IMR-90 (cell line): ENCODE measurements around the gene PARG. TPM values are rescaled to one million over a fixed set of nuclear protein-coding genes. Genes with fewer than 3 reads are reported as not detected.
"Not testable (repeated sequence)": the region's sequence is repeated elsewhere in the genome, so short reads cannot be mapped to it uniquely, and the experiment has no call there.

ENCODE experiments used
- ATAC-seq: fragments of 200-7000 bp; cut with Tn5 transposase; 2 replicates; pipeline ENCODE4 v1.9.1; 2020; ENCODE audit warnings: low read depth, mild to moderate bottlenecking, moderate library complexity
- BruUV-seq: library from RNA; stranded (reverse); fragments of 400-500 nt; replicated peaks from 2 replicates; lab custom pipeline; 2021; lab: Mats Ljungman, UMichigan
- CTCF ChIA-PET: fragments of 300-600 bp; formaldehyde crosslinking; extraction: SDS; loops from one replicate; lab custom pipeline; 2021; ENCODE audit warnings: antibody characterized with exemption; lab: Yijun Ruan, JAX
- POLR2A ChIA-PET: fragments of 300-600 bp; sonication (Branson Sonifier 250); formaldehyde crosslinking; loops from one replicate; lab custom pipeline; 2022; ENCODE audit warnings: antibody characterized with exemption; ENCODE audit not compliant: unreplicated experiment; lab: Charles Lee
- DNase-seq: peaks from one replicate; pipeline ENCODE4 v3.0.0; 2013
- H2AFZ ChIP-seq: replicated peaks from 2 replicates; pipeline ENCODE3; 2013; ENCODE audit warnings: low read length, mild to moderate bottlenecking; ENCODE audit not compliant: poor library complexity
- H2AK5ac ChIP-seq: 2 replicates; pipeline ENCODE4 v1.6.1; 2013; ENCODE audit warnings: low read depth, low read length, inconsistent platforms
- H2AK9ac ChIP-seq: replicated peaks from 2 replicates; pipeline ENCODE3; 2013; ENCODE audit warnings: mild to moderate bottlenecking, low read depth, low read length, moderate library complexity; ENCODE audit not compliant: poor library complexity
- H2BK120ac ChIP-seq: 2 replicates; pipeline ENCODE4 v1.6.1; 2013; ENCODE audit warnings: low read depth, low read length, inconsistent platforms
- H2BK15ac ChIP-seq: 3 replicates; pipeline ENCODE4 v1.6.1; 2013; ENCODE audit warnings: low read depth, low read length, inconsistent platforms
- H2BK20ac ChIP-seq: 2 replicates; pipeline ENCODE4 v1.6.1; 2013; ENCODE audit warnings: low read depth, mild to moderate bottlenecking, inconsistent platforms, low read length, moderate library complexity
- H2BK5ac ChIP-seq: 2 replicates; pipeline ENCODE4 v1.6.1; 2013; ENCODE audit warnings: mild to moderate bottlenecking, low read depth, low read length, inconsistent platforms; ENCODE audit not compliant: poor library complexity, severe bottlenecking
- H3K14ac ChIP-seq: replicated peaks from 2 replicates; pipeline ENCODE4 v1.6.1; 2013; ENCODE audit warnings: low read depth, low read length, inconsistent platforms
- H3K18ac ChIP-seq: 2 replicates; pipeline ENCODE4 v1.6.1; 2013; ENCODE audit warnings: low read depth, low read length, control low read depth
- H3K23ac ChIP-seq: 2 replicates; pipeline ENCODE4 v1.6.1; 2013; ENCODE audit warnings: low read depth, low read length, inconsistent platforms
- H3K27ac ChIP-seq: 2 replicates; pipeline ENCODE4 v1.5.1; 2013; ENCODE audit warnings: mild to moderate bottlenecking, control low read depth, low read length; ENCODE audit not compliant: insufficient read depth
- H3K27me3 ChIP-seq: 2 replicates; pipeline ENCODE4 v1.6.1; 2013; ENCODE audit warnings: low read length; ENCODE audit not compliant: control insufficient read depth, insufficient read depth
- H3K36me3 ChIP-seq: 2 replicates; pipeline ENCODE4 v1.6.1; 2013; ENCODE audit warnings: low read length, mixed read lengths; ENCODE audit not compliant: control insufficient read depth, insufficient read depth
- H3K4ac ChIP-seq: 2 replicates; pipeline ENCODE4 v1.6.1; 2013; ENCODE audit warnings: low read depth, low read length, inconsistent platforms
- H3K4me1 ChIP-seq: 2 replicates; pipeline ENCODE4 v1.6.1; 2013; ENCODE audit warnings: low read length, mixed read lengths; ENCODE audit not compliant: control insufficient read depth, insufficient read depth
- H3K4me2 ChIP-seq: 2 replicates; pipeline ENCODE4 v1.6.1; 2013; ENCODE audit warnings: low read depth, mild to moderate bottlenecking, control low read depth, low read length, moderate library complexity
- H3K4me3 ChIP-seq: 2 replicates; pipeline ENCODE4 v1.5.1; 2013; ENCODE audit warnings: low read depth, mild to moderate bottlenecking, control low read depth, low read length, moderate library complexity; ENCODE audit not compliant: insufficient read depth
- H3K56ac ChIP-seq: 2 replicates; pipeline ENCODE4 v1.6.1; 2013; ENCODE audit warnings: low read length, inconsistent platforms; ENCODE audit not compliant: insufficient read depth; ENCODE audit errors: extremely low read depth
- H3K79me1 ChIP-seq, 2 experiments: 2 replicates each; pipeline ENCODE4 v1.6.1; 2013; ENCODE audit warnings: low read length in 2 of 2, inconsistent platforms in 1 of 2, low read depth in 1 of 2
- H3K9ac ChIP-seq: 2 replicates; pipeline ENCODE4 v1.6.1; 2013; ENCODE audit warnings: low read depth, low read length, control low read depth
- H3K9me1 ChIP-seq: 2 replicates; pipeline ENCODE4 v1.6.1; 2013; ENCODE audit warnings: low read length, inconsistent platforms; ENCODE audit not compliant: insufficient read depth
- H3K9me3 ChIP-seq: 2 replicates; pipeline ENCODE4 v1.6.1; 2013; ENCODE audit warnings: low read length; ENCODE audit not compliant: control insufficient read depth, insufficient read depth
- H4K20me1 ChIP-seq: 2 replicates; pipeline ENCODE4 v1.6.1; 2013; ENCODE audit warnings: low read length, inconsistent platforms; ENCODE audit not compliant: insufficient read depth
- H4K5ac ChIP-seq: 2 replicates; pipeline ENCODE4 v1.6.1; 2013; ENCODE audit warnings: mild to moderate bottlenecking, low read depth, low read length, control low read depth
- H4K8ac ChIP-seq, 2 experiments: 2 replicates each; pipeline ENCODE4 v1.6.1; 2013; ENCODE audit warnings: low read depth in 2 of 2, low read length in 2 of 2, control low read depth in 1 of 2, inconsistent platforms in 1 of 2
- H4K91ac ChIP-seq: 2 replicates; pipeline ENCODE4 v1.6.1; 2013; ENCODE audit warnings: low read depth, low read length, inconsistent platforms; ENCODE audit not compliant: insufficient read depth
- WGBS, 2 experiments: methylation state at CpG; one replicate each; pipeline versions ENCODE4 v1.1.5 to v1.1.7; 2013; ENCODE audit warnings: missing lambda C conversion rate in 2 of 2; ENCODE audit not compliant: insufficient read length in 1 of 2; ENCODE audit errors: extremely low coverage in 2 of 2; 5-methylcytosine and 5-hydroxymethylcytosine counted together
- dilution Hi-C: fragments of 300-500 bp; cut with HindIII; formaldehyde crosslinking; loops from one replicate; pipeline ENCODE4 v1.14.3; 2018; ENCODE audit warnings: low sequenced_read_pairs; ENCODE audit not compliant: unreplicated experiment
- in situ Hi-C: fragments of 300-500 bp; cut with MboI; formaldehyde crosslinking; loops from 3 replicates; pipeline ENCODE4 v1.14.3; 2019; ENCODE audit warnings: low sequenced_read_pairs, inconsistent platforms, mixed read lengths
- intact Hi-C: fragments of 100-400 bp; cut with micrococcal nuclease; formaldehyde crosslinking; loops from 2 replicates; pipeline ENCODE4 v1.10.0; 2022
- polyA plus RNA-seq, 3 experiments: library from polyadenylated mRNA; depleted of rRNA; stranded (reverse); fragments of >200 nt; gene quantifications; 2 replicates each; pipeline ENCODE4 v1.2.3, GENCODE V29; 2012; ENCODE audit warnings: low replicate concordance in 1 of 3
- total RNA-seq: library from RNA; depleted of rRNA; stranded (reverse); fragments of >200 nt; gene quantifications from 2 replicates; pipeline ENCODE4 v1.2.3, GENCODE V29; 2012

The PARG gene
- total and polyA plus RNA-seq, 2 of the 4 experiments (the other 2 are of a cell fraction) = 8.6 to 24.4 TPM

DNA sequence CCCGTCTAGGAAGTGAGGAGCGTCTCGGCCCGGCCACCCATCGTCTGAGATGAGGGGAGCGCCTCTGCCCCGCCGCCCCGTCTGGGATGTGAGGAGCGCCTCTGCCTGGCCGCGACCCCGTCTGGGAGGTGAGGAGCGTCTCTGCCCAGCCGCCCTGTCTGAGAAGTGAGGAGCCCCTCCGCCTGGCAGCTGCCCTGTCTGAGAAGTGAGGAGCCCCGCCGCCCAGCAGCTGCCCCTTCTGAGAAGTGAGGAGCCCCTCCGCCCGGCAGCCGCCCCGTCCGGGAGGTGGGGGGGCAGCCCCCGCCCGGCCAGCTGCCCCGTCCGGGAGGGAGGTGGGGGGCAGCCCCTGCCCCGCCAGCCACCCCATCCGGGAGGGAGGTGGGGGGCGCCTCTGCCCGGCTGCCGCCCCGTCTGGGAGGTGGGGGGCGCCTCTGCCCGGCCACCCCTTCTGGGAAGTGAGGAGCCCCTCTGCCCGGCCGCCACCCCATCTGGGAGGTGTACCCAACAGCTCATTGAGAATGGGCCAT, 28.6 kb upstream of the PARG start:
- ATAC-seq, H2BK5ac ChIP-seq, H2AK5ac ChIP-seq, H2BK15ac ChIP-seq, H3K9me3 ChIP-seq, H3K56ac ChIP-seq, H3K4ac ChIP-seq, POLR2A ChIA-PET, H3K4me3 ChIP-seq, H3K4me1 ChIP-seq, H3K79me1 ChIP-seq, H2AFZ ChIP-seq, H4K20me1 ChIP-seq, H3K18ac ChIP-seq, dilution Hi-C loops, in situ Hi-C loops, intact Hi-C loops, H3K9ac ChIP-seq, H3K9me1 ChIP-seq, CTCF ChIA-PET, H4K8ac ChIP-seq, H3K14ac ChIP-seq, H2BK120ac ChIP-seq, DNase-seq, H4K91ac ChIP-seq, H3K27me3 ChIP-seq, H2BK20ac ChIP-seq, H4K5ac ChIP-seq, H3K23ac ChIP-seq, H3K27ac ChIP-seq, BruUV-seq, H3K36me3 ChIP-seq, H3K4me2 ChIP-seq, H2AK9ac ChIP-seq: not testable (repeated sequence)
- WGBS, 2 experiments = no CpG with 5 or more reads among the region's 37 CpGs

DNA sequence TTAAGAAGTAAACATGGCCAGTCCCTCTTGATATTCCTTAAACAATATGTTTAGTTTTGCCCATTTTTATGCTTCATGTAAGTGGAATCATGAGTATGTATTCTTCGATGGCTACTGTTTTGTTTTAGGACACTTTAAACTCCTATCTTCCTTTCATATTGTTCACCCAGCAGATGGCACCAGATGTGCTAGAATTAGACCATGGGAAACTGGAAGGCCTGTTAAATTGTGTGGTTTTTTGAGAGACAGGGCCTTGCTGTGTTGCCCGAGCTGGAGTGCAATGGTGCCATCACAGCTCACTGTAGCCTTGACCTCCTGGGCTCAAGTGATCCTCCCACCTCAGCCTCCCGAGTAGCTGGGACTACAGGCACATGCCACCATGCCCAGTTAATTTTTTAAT, 11.3 kb upstream of the PARG start:
- H3K9me3 ChIP-seq, in situ Hi-C loops, H4K20me1 ChIP-seq, H3K14ac ChIP-seq, H2BK5ac ChIP-seq, H2BK20ac ChIP-seq, H2AK5ac ChIP-seq, H4K5ac ChIP-seq, H3K9ac ChIP-seq, H3K27me3 ChIP-seq, H3K18ac ChIP-seq, H3K27ac ChIP-seq, dilution Hi-C loops, H3K36me3 ChIP-seq, CTCF ChIA-PET, H3K4ac ChIP-seq, H3K4me1 ChIP-seq, H3K79me1 ChIP-seq, H4K91ac ChIP-seq, H3K56ac ChIP-seq, H2BK15ac ChIP-seq, H4K8ac ChIP-seq, H3K4me3 ChIP-seq, intact Hi-C loops, H2AFZ ChIP-seq, H3K23ac ChIP-seq, BruUV-seq, H2AK9ac ChIP-seq, H3K9me1 ChIP-seq, POLR2A ChIA-PET, H2BK120ac ChIP-seq, H3K4me2 ChIP-seq: not testable (repeated sequence)
- no CpG with 5 or more reads among the region's 3 CpGs for WGBS, 2 experiments
- peak; percentile 36 for DNase-seq
- peak; percentile 78 for ATAC-seq
